NK-92 (cell line): ENCODE measurements around the gene COG5.

Experiments used
- DNase-seq: peaks from one replicate; lab custom pipeline; 2025; ENCODE audit not compliant: unreplicated experiment; lab: John Stamatoyannopoulos, UW

COG5 gene

DNA sequence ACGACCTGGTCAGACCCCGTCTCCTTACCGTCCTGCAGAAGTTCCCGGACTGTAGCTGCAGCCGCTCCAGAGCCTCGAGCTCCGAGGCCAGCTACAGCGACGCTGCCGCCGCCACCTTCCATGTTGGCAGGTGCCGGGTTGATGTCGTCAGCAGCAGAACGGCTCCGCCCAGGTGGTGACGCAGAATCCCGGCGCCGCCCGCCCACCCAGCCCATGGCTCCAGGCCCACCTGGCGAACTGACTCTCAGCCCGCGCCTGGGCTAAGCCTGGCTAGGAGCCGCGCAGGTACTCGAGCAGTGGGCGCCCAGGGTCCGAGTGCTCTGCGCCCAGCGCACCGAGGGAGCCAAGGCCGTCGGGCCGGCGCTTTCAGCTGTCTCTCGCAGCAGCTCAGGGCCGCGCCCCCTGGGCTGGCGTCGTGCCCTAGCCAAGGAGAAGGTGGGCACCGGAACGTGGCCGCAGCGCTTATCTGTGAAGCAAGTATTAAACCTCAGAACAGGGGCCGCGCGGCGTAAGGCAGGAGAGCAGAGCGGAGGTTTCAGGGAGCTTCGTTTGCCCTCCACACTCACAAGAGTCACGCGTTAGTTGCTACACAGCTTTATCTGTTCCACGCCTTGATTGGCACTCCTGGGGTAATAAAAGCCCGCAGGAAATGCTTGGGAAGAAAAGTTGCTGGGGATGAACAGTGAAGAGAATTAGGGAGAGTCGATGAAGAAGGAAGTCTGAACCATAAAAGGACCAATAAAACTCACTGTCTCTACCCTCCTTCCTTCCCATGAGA, at the start of gene COG5, which contains the start of gene DUS4L:
COG5 (minus strand) TSS at position 146 of the 778 bp plus-strand sequence; CDS start at position 122, 24 bp downstream.
DUS4L (plus strand) TSS at position 197 of the 778 bp plus-strand sequence. CDS start 3,100 bp downstream, outside the sequence.
- peak; percentile 26 for DNase-seq

DNA sequence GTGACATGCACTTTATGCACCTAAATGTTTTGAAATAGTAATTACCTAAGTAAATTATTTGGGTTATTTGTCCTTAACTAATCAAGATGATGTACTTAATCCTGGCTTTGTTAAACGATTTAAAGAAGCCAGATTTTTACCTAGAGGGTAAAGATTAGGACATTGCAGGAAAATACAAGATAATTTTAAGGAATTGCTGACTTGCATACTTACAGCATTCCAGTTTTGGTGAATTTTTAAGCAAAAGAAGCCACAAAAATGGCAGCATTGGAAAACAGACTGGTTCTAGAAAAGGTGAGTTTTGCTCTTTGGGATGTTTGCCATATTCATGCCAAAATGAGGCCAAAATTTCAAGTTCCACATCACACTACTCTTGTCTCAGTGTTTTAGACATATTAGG, 49.7 kb upstream of the COG5 start:
- no peak for DNase-seq

DNA sequence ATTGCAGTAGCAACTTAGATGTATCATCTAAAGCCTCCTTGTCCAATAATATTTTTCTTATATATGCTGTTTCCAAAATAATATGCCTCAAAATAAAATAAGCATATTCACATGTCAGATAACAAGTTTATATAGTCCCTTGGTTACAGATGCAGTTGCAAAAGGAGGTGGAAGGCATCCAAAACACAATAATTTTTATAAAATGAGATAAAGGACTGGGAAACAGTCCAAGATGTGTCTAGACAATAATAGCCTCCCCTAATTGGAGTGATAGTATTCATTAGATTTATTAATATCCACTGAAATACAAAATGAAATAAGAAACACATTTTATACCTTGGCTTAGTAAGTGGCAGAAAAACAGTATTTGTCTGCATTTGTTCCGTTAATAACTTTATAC, 46.6 kb upstream of the COG5 start:
- DNase-seq, result no peak

DNA sequence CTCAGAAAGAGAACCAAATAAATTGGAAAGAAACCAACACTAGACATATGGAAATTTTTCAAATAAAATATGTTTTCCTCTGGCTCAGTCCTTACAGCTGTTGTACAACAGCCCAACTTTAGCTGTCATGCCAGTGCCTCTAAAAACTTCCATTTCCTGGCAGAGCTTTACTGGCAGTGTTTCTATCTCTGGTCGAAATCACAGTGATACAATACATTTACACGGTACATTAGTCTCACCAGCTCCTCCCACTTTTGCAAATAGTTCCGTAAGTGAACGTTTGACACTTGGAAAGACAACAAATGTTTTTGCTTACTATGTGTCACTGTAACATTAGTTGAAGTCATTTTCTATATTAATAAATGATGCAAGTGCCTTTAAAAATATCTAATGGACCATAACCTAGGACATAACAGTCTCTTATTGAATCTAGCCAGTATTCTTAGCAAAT, 46.1 kb upstream of the COG5 start:
- no peak for DNase-seq

DNA sequence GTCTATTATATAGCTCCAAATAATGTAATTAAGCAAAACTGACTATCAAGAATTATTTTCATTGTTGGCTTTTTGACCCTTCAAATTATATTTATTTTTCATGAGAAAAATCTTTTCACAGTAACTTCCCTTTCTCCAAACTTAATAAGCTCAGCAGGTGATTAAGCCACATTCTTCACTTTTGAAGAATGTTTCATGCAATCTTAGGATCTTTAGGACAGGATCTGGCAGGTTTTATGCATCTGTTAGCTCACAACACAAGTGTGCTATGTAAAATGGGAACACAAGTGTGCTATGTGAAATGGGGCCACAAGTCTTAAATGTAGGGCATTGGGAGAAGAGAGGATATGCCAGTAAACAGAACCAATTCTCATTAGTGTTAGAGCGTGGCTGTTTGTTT, 42.6 kb upstream of the COG5 start:
- DNase-seq, result no peak

DNA sequence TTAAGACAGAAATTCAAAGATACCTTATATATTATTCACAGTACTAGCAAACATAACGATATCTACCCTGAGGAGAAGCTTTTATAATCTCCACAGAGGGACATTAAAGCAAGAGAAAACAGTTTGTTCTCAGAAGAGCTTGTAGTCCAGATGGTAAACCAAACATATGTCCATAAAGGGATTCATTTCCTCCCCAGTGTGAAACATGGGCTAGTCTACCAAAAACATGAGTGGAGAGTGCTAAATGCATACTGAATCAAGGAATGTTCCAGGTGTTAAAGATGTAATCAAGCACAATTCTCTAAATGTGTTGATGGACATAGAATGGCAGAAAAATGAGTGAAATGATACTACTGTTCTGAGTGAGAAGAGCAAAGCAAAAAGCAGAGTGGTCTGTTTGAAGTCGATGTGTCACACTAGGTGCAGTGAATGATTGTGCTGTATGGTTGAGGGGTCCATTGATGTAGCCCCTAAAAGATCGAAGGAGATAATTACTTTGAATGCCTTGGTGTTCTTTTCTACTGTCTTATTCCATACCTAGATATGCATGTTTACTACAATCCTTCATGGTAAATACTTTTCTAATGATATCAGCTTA, 41.6 kb upstream of the COG5 start:
- DNase-seq, result no peak

DNA sequence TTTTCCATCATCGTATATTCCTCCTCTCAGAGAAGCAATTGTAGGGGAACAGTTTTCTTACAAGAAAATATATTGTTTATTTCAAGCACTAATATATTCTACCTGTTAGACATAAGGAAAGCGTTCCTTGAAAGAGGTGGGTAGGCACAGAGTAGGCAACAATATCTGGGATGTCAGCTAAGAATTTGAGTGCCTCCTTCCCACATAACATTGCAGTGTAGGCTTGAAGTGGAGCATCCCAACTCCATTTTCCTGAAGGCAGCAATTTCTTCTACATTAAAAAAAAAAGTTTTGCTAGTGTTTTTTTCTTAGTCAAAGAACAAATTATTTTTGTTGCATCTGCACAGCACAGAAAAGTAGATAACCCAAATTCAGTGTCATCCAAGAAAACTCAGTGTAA, 37.1 kb upstream of the COG5 start:
- no peak for DNase-seq

DNA sequence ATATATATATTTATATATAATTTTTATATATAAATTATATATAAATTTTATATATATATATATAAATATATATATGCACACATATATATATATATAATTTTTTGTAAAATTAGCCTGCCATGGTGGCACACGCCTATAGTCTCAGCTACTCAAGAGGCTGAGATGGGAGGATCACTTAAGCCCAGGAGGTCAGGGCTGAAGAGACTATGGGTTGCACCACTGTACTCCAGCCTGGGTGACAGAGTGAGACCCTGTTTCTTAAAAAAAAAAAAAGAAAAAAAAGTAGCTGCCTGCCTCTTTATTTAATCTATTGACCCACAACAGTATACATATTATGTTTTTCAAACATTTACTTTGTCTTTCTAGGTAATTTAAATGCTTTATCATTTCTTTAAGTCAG, 35.5 kb upstream of the COG5 start:
- no peak for DNase-seq

DNA sequence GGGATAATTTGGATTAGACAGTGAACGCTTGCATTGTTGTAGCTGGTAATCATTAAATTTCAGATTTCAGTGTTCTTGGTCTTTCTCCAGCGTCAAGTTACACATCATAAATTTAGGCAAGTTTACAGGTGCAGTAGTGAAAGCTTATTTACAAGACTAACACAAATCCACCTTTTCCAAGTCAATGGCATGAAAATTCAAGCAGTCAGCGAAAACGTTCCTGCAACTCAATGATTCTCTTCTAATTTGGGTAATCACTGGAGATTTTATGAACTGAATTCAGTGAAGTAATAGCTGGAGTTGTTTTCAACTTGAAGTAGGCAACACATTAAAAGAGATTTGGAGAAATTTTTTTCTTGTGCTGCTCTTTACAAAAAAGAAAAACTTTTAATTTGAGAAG, 34.2 kb upstream of the COG5 start:
- no peak for DNase-seq

DNA sequence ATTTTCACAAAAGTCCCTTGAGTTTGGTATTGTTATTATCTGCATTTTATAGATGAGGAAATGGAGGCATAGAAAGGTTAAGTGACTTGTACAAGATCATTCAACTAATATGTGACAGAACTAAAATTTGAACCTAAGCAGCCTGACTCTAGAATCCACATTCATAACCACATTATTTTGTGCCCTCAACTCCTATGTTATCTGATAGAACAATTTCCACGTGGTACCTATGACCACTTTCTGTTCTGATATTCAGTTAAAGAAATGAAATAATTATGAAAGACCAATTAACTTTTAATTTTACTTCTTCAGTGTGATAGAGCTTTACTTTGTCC, 33.8 kb upstream of the COG5 start:
- no peak for DNase-seq

DNA sequence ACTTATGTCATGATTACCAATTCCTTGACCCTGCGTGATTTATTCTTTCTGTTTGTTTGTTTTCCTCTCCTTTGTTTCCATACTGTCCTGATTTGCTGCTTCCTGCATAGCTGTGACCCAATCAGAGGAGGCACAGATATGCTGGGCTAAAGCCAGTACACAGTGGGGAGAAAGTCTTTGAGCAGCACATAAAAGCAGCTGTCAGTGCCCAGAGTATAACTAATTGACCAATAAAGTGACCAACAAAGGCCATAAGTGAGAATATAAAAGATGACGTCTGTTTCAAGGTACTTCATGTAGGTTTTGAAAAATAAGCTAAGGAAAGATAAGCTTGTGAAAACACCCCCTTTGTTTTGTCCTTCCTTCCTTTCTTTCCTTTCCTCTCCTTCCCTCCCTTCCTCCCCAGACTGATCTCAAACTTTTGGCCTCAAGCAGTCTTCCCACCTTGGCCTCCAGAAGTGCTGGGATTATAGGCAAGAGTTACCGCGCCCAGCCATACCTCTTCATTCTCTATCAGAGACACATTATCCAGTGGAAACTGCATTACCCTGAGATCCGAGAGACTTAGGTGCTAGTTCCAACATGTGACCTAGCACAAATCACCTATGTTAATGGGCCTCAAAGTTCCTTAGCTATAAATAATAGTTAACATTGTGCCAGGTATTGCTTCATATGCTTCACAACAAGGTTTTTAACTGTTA, 33.3 kb upstream of the COG5 start:
- DNase-seq, result no peak

DNA sequence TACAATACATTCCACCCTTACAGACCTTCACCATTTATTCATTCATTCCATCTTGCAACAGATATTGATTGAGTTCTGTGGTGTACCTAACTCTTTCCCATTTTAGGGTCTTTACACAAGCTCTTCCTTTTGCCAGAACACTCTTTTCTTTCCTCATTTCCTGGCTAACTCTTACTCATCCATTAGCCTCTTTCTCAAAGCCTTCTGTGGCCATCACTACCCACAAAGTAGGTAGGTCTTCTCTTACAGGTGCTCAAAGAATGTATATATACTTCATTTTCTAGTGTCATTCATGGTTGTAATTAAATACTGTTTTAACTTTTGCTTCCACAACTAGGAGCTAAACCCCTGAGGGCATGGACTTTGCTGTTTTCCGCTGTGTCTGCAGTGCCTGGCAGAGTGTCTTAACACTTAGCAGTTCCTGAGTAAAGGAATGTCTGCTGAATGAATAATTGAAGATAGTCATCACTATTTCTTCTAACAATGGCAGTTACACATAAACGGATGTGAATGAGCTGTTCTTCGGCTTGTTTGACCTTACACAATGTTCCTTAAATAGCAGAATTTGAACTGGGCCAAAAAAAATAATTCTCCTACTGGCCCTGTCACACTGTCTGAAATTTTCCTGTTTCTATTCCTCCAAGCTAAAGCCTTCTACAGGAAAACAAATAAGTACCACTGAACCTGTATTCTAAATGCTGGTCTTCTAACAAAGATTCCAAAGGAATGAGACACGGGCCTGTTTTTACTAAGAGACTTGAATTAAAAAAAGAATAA, 31.4 kb upstream of the COG5 start:
- no peak for DNase-seq

DNA sequence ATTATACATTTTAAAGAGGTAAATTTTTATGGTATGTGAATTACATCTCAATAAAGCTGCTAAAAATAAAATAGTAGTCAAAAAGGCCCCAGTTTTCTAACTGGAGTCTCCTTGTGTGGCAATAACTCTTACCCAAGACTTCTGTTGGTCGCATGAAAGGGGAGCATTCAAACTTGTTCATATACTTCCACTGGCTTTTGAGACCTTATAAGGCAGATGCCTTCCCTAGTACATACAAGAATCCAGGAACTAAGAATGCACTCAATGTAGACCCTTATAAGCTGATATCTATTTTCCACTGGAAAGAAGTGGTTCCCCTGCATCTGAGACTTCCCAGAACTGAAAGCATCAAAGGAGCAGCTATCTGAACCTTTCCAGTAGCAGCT, 29.3 kb upstream of the COG5 start:
- DNase-seq, result no peak

DNA sequence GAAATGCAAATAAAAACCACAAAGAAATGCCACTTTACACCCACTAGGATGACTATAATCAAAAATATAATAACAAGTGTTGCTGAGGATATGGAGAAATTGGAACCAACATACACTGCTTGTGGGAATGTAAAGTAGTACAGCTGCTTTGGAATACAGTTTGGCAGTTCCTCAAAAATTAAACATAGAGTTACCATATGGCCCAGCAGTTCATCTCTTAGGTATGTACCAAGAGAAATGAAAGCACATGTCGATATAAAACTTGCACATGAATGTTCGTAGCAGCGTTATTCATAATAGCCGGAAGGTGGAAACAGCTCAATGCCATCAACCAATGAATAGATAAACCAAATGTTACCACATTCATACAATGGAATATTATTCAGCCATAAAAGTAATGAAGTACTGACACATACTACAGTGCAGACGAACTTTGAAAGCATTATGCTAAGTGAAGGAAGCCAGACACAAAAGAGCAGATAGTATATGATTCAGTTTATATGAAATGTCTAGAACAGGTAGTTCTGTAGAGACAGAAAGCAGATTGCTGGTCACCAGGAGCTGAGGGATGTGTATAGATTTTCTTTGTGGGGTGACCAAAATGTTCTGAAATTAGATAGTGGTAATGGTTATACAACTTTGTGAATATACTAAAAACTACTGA, 28.8 kb upstream of the COG5 start:
- no peak for DNase-seq

DNA sequence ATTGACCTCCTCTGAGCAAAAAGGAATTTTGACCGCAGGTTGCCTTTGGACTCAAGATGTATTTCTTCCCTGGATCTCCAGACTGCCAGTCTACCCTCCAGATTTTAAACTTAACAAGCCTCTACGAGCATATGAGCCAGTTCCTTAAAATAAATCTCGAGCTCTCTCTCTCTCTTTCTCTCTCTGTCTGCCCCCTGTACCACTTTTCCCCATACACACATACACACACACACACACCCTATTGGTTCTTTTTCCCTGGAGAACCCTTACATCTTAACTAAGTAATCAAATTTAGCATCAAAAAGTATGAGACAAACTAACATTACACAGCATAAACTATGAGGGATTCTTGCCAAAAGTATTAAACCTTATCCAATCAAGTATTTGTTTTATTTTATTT, 27.7 kb upstream of the COG5 start:
- DNase-seq, result no peak

DNA sequence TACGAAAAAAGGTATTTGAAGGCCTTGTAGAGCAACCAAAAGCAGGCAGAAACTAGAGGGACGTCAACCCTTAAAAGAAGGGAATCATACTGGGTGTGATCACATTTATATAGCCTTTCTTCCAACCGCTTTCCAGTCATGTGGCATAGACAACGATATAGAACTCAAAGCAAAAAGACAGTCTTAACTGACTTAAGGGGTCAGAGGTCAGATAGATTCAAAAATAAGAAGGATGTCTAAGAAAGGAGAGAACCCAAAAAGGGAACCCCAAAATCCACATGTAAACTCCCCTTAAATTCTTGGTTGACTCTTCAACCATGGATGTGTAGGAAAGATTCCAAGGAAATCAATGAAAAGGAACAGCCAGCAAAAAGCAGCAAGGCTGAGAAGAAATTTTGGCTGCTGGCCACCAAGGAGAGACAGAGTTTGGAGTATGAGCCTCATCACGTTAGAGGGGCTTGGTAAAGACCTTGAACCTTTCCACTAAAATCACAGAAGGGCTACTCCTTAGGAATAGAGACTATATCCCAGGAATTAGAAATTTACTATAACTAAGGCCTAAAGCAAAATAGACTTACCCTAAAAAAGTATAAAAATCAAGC, 24.9 kb upstream of the COG5 start:
- DNase-seq, result no peak

DNA sequence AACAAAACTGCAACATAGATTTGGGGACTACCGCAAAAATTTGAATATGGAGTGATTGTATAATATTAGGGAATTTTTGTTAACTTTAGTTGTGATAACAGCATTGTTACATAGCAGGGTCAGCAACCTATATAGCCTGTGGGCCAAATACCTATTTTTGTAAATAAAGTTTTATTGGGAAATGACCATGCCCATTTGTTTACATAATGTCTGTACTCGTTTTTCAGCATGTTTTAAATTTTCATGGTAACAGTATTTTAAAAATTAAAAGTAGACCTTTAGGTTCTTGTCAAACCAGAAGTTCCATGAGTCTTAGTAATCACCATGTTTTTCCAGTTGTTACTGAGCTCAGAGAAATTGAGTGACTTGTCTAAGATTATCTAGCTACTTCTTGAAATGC, 21.0 kb upstream of the COG5 start:
- DNase-seq, result no peak

DNA sequence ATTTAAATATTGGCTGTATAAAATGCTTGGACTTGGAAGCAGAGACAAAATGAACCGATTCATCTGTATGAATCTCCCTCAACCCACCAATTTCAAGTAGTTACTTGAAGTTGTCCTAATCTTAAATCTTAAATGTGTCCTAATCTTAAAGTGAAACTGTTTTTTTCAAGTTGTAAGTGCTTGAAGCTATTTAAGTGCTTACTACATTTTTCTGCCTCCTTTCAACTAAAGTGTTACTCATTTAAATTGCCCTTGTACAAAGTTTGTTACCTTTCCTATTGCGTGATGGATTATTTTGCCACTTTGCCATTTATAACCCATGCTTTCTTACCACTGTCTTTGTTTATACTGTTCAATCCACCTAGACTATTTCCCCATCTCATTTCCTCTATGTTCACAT, 19.2 kb upstream of the COG5 start:
- DNase-seq, result no peak

DNA sequence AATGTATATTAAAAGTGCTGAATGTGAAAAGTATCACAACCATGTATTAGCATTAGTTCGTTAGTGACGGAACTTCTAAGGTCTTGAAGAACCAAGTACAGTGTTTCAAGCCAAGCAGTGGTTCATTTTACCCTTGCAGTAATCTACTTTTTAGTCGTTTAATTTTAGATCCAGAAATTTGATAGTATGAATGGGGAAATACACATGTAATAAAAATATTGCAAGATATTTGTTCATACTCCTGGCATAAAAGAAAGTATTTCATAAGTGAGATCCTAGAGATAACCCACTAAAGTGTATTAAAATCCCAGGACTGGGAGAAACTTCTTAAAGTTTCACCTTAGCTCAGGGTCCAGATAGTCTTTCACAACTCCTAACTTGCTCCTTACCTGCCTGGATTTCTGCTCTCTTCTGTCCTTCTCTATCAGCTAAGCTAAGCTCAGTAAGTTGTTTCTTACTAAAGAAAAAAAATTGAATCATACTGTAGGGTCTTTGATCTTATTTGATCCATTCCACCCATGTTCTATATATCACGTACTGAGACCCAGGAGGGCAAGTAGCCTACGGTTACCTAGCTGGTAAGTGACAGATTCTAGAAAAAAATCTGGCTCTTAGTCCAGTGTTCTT, 17.8 kb upstream of the COG5 start:
- no peak for DNase-seq

DNA sequence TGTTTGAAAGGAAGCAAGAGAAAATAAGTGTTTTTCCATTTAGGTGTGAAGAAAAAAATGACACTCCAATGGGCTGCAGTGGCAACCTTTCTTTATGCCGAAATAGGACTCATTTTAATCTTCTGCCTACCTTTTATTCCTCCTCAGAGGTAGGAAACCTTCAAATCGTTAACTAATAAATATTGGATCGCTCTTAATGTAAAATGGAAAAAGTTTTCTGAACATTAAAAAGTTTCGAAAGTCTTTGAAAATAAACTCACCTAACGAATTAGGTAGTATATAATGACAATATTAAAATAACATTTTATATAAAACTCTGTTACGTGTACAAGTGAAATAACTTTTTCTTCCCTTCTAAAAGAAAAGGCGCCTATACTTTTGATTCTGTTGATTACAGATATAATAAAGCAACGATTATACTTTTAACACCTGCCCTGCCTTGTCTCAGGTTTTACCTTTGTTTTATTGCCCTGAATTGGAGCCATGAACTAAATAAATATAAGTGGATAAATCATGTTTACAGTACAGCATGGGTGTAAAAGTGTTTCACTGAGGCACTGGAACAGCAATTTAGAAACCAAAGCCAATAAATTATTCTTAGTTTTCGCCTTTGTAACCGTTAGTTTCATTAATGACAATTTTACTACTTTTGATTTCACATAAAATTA, 17.1 kb upstream of the COG5 start:
- DNase-seq, result no peak
